ENCODE data around the gene SEMA6B.

DNA sequence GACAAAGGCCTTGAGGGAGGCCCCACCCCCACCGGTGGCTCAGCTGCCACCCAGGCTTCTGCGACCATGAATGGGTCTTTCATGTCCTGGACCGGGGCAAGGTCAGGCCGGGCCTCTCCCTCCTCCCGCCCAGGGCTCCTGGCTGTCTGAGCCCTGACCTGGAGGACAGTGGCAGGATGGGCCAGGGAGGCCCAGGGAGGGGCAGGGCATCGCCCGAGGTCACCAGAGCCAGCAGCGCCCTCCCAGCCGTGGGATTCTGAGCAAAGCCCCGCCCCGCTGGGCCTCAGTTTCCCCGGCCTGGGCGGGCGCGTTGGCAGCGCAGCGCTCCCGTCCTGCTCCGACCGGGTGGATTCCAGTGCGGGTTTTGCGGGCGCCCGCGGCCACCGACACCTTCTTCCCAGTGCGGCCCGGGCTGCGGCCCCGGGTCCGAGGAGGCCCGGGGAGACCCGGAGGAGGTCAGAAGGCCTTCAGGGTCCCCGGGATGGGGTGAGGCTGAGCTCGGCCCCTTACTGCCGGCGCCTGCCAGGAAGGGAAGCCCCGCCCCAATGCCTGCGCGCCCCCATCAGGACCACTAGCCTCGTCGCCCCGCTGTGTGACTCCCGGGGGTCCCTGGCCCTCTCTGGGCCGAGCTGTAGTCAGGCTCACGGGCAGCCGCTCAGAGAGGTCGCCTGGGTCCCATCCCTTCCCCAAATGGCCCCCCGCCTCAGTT lies 24.6 kb upstream of the SEMA6B start:
- no peak for TF ChIP-seq POLR2AphosphoS5 (IDR thresholded peaks at IDR 0.05; ENCODE audit: low read depth, low read length)
- TF ChIP-seq POLR2A (IDR thresholded peaks at IDR 0.05; ENCODE audit: low read depth, low read length) = no peak
- TF ChIP-seq SPI1 (IDR thresholded peaks at IDR 0.05; ENCODE audit: low read depth, low read length) = no peak
- TF ChIP-seq TAF1 (IDR thresholded peaks at IDR 0.05; ENCODE audit: low read depth, low read length) = no peak
- TF ChIP-seq PAX5 (IDR thresholded peaks at IDR 0.05; ENCODE audit: insufficient read depth, low read length, severe bottlenecking) = no peak
- no peak for TF ChIP-seq POU2F2 (IDR thresholded peaks at IDR 0.05; ENCODE audit: low read depth, low read length)
